ENCODE data around the gene HRNR.

DNA sequence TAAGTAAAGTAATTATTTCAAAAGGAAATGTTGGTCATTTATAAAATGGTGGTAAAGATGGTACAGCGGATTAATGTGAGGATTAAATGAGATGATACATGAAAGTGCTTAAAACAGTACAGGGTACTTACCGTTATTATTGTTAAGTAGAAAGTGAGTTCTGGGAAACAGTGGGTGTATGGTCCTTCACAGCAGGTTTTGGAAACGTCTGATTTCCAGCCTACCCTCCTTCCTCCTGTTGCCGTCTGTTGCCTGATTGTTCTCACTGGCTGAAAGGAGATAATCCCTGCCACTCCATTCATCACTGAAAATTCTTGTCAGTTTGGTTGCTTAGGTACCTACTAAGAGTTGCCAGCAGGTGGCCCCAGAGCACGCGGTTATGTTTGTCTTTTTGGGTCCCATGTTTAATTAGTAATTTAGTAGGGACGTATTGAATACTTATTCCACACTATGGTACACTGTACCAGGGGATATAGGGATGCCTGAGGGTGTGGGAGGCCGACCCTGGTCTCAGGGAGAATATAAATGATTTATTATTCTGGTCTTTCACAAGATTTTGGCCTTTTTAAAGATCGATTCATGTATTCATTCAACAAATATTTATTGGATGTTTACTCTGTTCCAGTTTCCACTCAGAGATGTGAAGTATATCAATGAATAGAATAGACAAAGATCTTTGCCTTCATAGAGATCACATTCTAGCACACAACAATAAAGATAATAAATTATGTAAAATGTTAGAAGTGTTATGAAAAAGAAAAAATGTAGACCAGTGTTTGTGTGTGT, 34.1 kb downstream of the HRNR start:
- TF ChIP-seq SP1 (IDR thresholded peaks at IDR 0.05) = no peak
- no peak for TF ChIP-seq FOXM1 (IDR thresholded peaks at IDR 0.05; ENCODE audit: borderline replicate concordance)
- TF ChIP-seq ELF4 (IDR thresholded peaks at IDR 0.05) = no peak
- no peak for TF ChIP-seq FOXA1 (IDR thresholded peaks at IDR 0.05)
- no peak for TF ChIP-seq LEF1 (IDR thresholded peaks at IDR 0.05; ENCODE audit: borderline replicate concordance)
- no peak for TF ChIP-seq SUZ12 (IDR thresholded peaks at IDR 0.05)
- no peak for TF ChIP-seq ZNF384 (IDR thresholded peaks at IDR 0.05)
- TF ChIP-seq NFRKB (IDR thresholded peaks at IDR 0.05) = no peak
- TF ChIP-seq FOXK2 (IDR thresholded peaks at IDR 0.05) = 0 out of 2 replicates have a peak, but pooled peaks have one; percentile 7
- TF ChIP-seq BHLHE40 (IDR thresholded peaks at IDR 0.05; ENCODE audit: borderline replicate concordance) = no peak
- no peak for TF ChIP-seq ARNT (IDR thresholded peaks at IDR 0.05)
- TF ChIP-seq, protein P1, sequence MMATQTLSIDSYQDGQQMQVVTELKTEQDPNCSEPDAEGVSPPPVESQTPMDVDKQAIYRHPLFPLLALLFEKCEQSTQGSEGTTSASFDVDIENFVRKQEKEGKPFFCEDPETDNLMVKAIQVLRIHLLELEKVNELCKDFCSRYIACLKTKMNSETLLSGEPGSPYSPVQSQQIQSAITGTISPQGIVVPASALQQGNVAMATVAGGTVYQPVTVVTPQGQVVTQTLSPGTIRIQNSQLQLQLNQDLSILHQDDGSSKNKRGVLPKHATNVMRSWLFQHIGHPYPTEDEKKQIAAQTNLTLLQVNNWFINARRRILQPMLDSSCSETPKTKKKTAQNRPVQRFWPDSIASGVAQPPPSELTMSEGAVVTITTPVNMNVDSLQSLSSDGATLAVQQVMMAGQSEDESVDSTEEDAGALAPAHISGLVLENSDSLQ (IDR thresholded peaks at IDR 0.05) = peak; percentile 73
- no peak for TF ChIP-seq HDGF (IDR thresholded peaks at IDR 0.05; ENCODE audit: borderline replicate concordance)

Data from HEK293T (cell line).